GM12892 (cell line): Measurements from ENCODE around the gene ACLY.

Source experiments
- POLR2A ChIP-seq: IDR thresholded peaks from 2 replicates; pipeline ENCODE4 v1.6.1; 2011; ENCODE audit warnings: low read depth, low read length, control low read depth
- TAF1 ChIP-seq: IDR thresholded peaks from 2 replicates; pipeline ENCODE4 v1.6.1; 2011; ENCODE audit warnings: low read depth, mild to moderate bottlenecking, control low read depth, low read length, borderline replicate concordance

- no peak for TF ChIP-seq POLR2A
- no peak for TF ChIP-seq TAF1
Measured at GRCh38 chr17:41967141-41967920, 48.6 kb upstream of the ACLY start.
